Measurements from ENCODE around the gene FAAP20. TPM values are rescaled to one million over a fixed set of nuclear protein-coding genes. Genes with fewer than 3 reads are reported as not detected.

The FAAP20 gene
- total RNA-seq, 1 donor from 2014 or later, result 50.6 TPM

GRCh38 chr1:2228157-2228594, 33.6 kb upstream of the FAAP20 start, which contains the start of gene SKI:
TSS of gene SKI (plus strand) at chr1:2228319. CDS start at chr1:2228767, 448 bp downstream.
- H3K27me3 ChIP-seq (ENCODE audit: control insufficient read depth, insufficient read depth, low read length), result no peaks in the 10 kb centered on the region
- TF ChIP-seq CTCF (IDR thresholded peaks at IDR 0.05; ENCODE audit: insufficient read depth, low read length, poor library complexity, severe bottlenecking), result no peak
- H3K4me3 ChIP-seq (ENCODE audit: low read depth, low read length), result peak within 1 kb of the TSS; percentile 90
- DNase-seq (ENCODE audit: low read depth), result no peak
- no peaks in the 10 kb centered on the region for H3K36me3 ChIP-seq (ENCODE audit: control insufficient read depth, insufficient read depth, low read length)

- TF ChIP-seq CTCF (IDR thresholded peaks at IDR 0.05; ENCODE audit: insufficient read depth, low read length, poor library complexity, severe bottlenecking), result no peak
- Histone ChIP-seq H3K4me3 (ENCODE audit: low read depth, low read length) (peak overlapping the region; percentile 90), H3K27me3 (ENCODE audit: control insufficient read depth, insufficient read depth, low read length) (no peaks in the 10 kb centered on the region), H3K36me3 (ENCODE audit: control insufficient read depth, insufficient read depth, low read length) (no peaks in the 10 kb centered on the region)
- DNase-seq (ENCODE audit: low read depth), result no peak
These were observed 33.0 kb upstream of the FAAP20 start for GRCh38 chr1:2227346-2228156.

- H3K27me3 ChIP-seq (ENCODE audit: control insufficient read depth, insufficient read depth, low read length), result no peaks in the 10 kb centered on the region
- H3K36me3 ChIP-seq (ENCODE audit: control insufficient read depth, insufficient read depth, low read length), result no peaks in the 10 kb centered on the region
- TF ChIP-seq CTCF (IDR thresholded peaks at IDR 0.05; ENCODE audit: insufficient read depth, low read length, poor library complexity, severe bottlenecking), result no peak
- H3K4me3 ChIP-seq (ENCODE audit: low read depth, low read length), result peak overlapping the region; percentile 90
- no peak for DNase-seq (ENCODE audit: low read depth)
These were observed 32.2 kb upstream of the FAAP20 start for GRCh38 chr1:2226525-2227345.

GRCh38 chr1:2224631-2225428, 30.3 kb upstream of the FAAP20 start:
- no peak for DNase-seq (ENCODE audit: low read depth)
- no peak for TF ChIP-seq CTCF (IDR thresholded peaks at IDR 0.05; ENCODE audit: insufficient read depth, low read length, poor library complexity, severe bottlenecking)
- Histone ChIP-seq H3K4me3 (ENCODE audit: low read depth, low read length) (no peak overlapping the region), H3K27me3 (ENCODE audit: control insufficient read depth, insufficient read depth, low read length) (no peaks in the 10 kb centered on the region), H3K36me3 (ENCODE audit: control insufficient read depth, insufficient read depth, low read length) (no peaks in the 10 kb centered on the region)

- Histone ChIP-seq H3K4me3 (ENCODE audit: low read depth, low read length) (no peak overlapping the region), H3K36me3 (ENCODE audit: control insufficient read depth, insufficient read depth, low read length) (no peaks in the 10 kb centered on the region), H3K27me3 (ENCODE audit: control insufficient read depth, insufficient read depth, low read length) (no peaks in the 10 kb centered on the region)
- no peak for TF ChIP-seq CTCF (IDR thresholded peaks at IDR 0.05; ENCODE audit: insufficient read depth, low read length, poor library complexity, severe bottlenecking)
- no peak for DNase-seq (ENCODE audit: low read depth)
These were observed 29.6 kb upstream of the FAAP20 start for GRCh38 chr1:2224170-2224584.
